ENCODE measurements around the gene DMKN.

Gene DMKN

GRCh38 chr19:35507561-35507960 is 5.9 kb downstream of the DMKN start:
- no peak for DNase-seq (ENCODE audit: low read depth)
- TF ChIP-seq CTCF (conservative IDR thresholded peaks at IDR 0.05; ENCODE audit: low read depth, low read length) = no peak
- H3K4me3 ChIP-seq (ENCODE audit: low read depth, low read length) = no peak overlapping the region

GRCh38 chr19:35506011-35506410 is 7.4 kb downstream of the DMKN start:
- no peak overlapping the region for H3K4me3 ChIP-seq (ENCODE audit: low read depth, low read length)
- no peak for DNase-seq (ENCODE audit: low read depth)
- TF ChIP-seq CTCF (conservative IDR thresholded peaks at IDR 0.05; ENCODE audit: low read depth, low read length) = no peak

- H3K4me3 ChIP-seq (ENCODE audit: low read depth, low read length) = no peak overlapping the region
- no peak for TF ChIP-seq CTCF (conservative IDR thresholded peaks at IDR 0.05; ENCODE audit: low read depth, low read length)
- DNase-seq (ENCODE audit: low read depth) = no peak
Observed at GRCh38 chr19:35502751-35503150, 10.7 kb downstream of the DMKN start.

GRCh38 chr19:35501684-35502083 is 11.8 kb downstream of the DMKN start:
- H3K4me3 ChIP-seq (ENCODE audit: low read depth, low read length) = no peak overlapping the region
- no peak for DNase-seq (ENCODE audit: low read depth)
- no peak for TF ChIP-seq CTCF (conservative IDR thresholded peaks at IDR 0.05; ENCODE audit: low read depth, low read length)

GRCh38 chr19:35500611-35501010 is 12.8 kb downstream of the DMKN start:
- no peak overlapping the region for H3K4me3 ChIP-seq (ENCODE audit: low read depth, low read length)
- no peak for TF ChIP-seq CTCF (conservative IDR thresholded peaks at IDR 0.05; ENCODE audit: low read depth, low read length)
- no peak for DNase-seq (ENCODE audit: low read depth)

- H3K4me3 ChIP-seq (ENCODE audit: low read depth, low read length) = no peak overlapping the region
- TF ChIP-seq CTCF (conservative IDR thresholded peaks at IDR 0.05; ENCODE audit: low read depth, low read length) = no peak
- no peak for DNase-seq (ENCODE audit: low read depth)
Observed at GRCh38 chr19:35498984-35499527, 14.4 kb downstream of the DMKN start.

- DNase-seq (ENCODE audit: low read depth) = no peak
- TF ChIP-seq CTCF (conservative IDR thresholded peaks at IDR 0.05; ENCODE audit: low read depth, low read length) = no peak
- H3K4me3 ChIP-seq (ENCODE audit: low read depth, low read length) = no peak overlapping the region
Observed at GRCh38 chr19:35498220-35498619, 15.2 kb downstream of the DMKN start.

Data from choroid plexus epithelial cell (primary cell).